Sigmoid colon (tissue), 4 donors: Measurements from ENCODE around the gene FKBP14.

ENCODE experiments used
- EP300 ChIP-seq, 4 donors: sonication (generic); formaldehyde crosslinking; IDR thresholded peaks; one replicate each; pipeline ENCODE4 v1.6.1; 2017; ENCODE audit warnings: antibody characterized with exemption in 4 of 4
- POLR2A ChIP-seq, 2 donors: fragments of 450-650 bp; IDR thresholded peaks; one replicate each; pipeline ENCODE4 v1.6.1; 2016; ENCODE audit warnings: antibody characterized with exemption in 2 of 2, mild to moderate bottlenecking in 2 of 2, moderate library complexity in 2 of 2
- POLR2AphosphoS5 ChIP-seq, 4 donors: sonication (generic); formaldehyde crosslinking; IDR thresholded peaks; one replicate each; pipeline ENCODE4 v1.6.1; 2017; ENCODE audit warnings: antibody characterized with exemption in 4 of 4
- TF ChIP-seq, protein P1 (sequence below), 4 experiments: fragments of 450-650 bp in 3 of 4; fragments of 200-600 bp in 1 of 4; IDR thresholded peaks; one replicate each; pipeline ENCODE4 v1.5.1; 2016 to 2019; ENCODE audit warnings: antibody characterized with exemption in 4 of 4, mild to moderate bottlenecking in 3 of 4, moderate library complexity in 2 of 4

DNA sequence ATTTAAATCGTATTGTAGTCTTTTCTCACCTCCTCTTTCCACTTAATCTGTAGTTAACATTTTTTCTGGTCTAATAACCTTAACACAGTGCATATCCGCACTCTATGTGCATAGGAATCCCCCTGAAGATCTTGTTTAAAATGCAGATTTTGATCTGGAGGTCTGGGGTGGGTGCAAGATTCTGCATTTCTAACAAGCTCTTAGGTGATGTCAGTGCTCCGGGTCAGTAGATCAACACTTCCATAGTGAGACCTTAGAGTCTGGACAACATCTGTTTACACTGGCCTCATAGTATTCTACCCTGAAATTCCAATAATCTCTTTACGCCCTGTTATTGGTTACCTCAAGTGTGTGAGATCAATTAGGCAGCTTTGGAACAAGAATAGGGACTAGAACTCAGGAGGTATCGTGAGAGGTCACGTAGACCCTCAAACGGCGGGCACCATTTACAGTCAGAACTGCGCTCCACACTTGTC, 1.3 kb upstream of the FKBP14 start:
- TF ChIP-seq EP300 (IDR thresholded peaks at IDR 0.05) (no peak), POLR2AphosphoS5 (IDR thresholded peaks at IDR 0.05) (no peak), POLR2A (IDR thresholded peaks at IDR 0.05) (no peak)
- TF ChIP-seq, protein P1, sequence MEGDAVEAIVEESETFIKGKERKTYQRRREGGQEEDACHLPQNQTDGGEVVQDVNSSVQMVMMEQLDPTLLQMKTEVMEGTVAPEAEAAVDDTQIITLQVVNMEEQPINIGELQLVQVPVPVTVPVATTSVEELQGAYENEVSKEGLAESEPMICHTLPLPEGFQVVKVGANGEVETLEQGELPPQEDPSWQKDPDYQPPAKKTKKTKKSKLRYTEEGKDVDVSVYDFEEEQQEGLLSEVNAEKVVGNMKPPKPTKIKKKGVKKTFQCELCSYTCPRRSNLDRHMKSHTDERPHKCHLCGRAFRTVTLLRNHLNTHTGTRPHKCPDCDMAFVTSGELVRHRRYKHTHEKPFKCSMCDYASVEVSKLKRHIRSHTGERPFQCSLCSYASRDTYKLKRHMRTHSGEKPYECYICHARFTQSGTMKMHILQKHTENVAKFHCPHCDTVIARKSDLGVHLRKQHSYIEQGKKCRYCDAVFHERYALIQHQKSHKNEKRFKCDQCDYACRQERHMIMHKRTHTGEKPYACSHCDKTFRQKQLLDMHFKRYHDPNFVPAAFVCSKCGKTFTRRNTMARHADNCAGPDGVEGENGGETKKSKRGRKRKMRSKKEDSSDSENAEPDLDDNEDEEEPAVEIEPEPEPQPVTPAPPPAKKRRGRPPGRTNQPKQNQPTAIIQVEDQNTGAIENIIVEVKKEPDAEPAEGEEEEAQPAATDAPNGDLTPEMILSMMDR (IDR thresholded peaks at IDR 0.05) = no peak
